GM12864 (cell line): ENCODE data around the gene DCLRE1C.
A peak's percentile ranks its signal among the peaks of the same experiment; 100 is the strongest.

Source experiments
- DNase-seq: peaks from one replicate; pipeline ENCODE4 v3.0.0-alpha.2; 2011; ENCODE audit warnings: low read depth
- H3K4me3 ChIP-seq: 2 replicates; pipeline ENCODE4 v1.5.1; 2011; ENCODE audit warnings: mild to moderate bottlenecking, low read depth, low read length, control low read depth
- CTCF ChIP-seq: IDR thresholded peaks from 2 replicates; pipeline ENCODE4 v1.5.1; 2011; ENCODE audit warnings: low read depth, mild to moderate bottlenecking, moderate library complexity, low read length, control low read depth, inconsistent platforms; ENCODE audit errors: missing control alignments

The DCLRE1C gene

GRCh38 chr10:14904864-14905263 lies 49.0 kb downstream of the DCLRE1C start:
- no peak overlapping the region for H3K4me3 ChIP-seq
- no peak for TF ChIP-seq CTCF
- DNase-seq: no peak

GRCh38 chr10:14904316-14904732 lies 49.6 kb downstream of the DCLRE1C start:
- no peak for DNase-seq
- H3K4me3 ChIP-seq: no peak overlapping the region
- peak; percentile 57 for TF ChIP-seq CTCF

GRCh38 chr10:14891151-14891550 lies 62.7 kb downstream of the DCLRE1C start:
- DNase-seq: no peak
- TF ChIP-seq CTCF: no peak
- no peak overlapping the region for H3K4me3 ChIP-seq

GRCh38 chr10:14889318-14889717 lies 64.6 kb downstream of the DCLRE1C start:
- no peak overlapping the region for H3K4me3 ChIP-seq
- no peak for DNase-seq
- TF ChIP-seq CTCF: peak; percentile 25

- TF ChIP-seq CTCF: no peak
- no peak overlapping the region for H3K4me3 ChIP-seq
- DNase-seq: no peak
Measured at GRCh38 chr10:14884082-14884481, 69.8 kb downstream of the DCLRE1C start.

GRCh38 chr10:14880229-14880628 lies 73.7 kb downstream of the DCLRE1C start:
- TF ChIP-seq CTCF: no peak
- no peak for DNase-seq

GRCh38 chr10:14879928-14880193 lies 74.0 kb downstream of the DCLRE1C start:
- H3K4me3 ChIP-seq: peak overlapping the region; percentile 80
- TF ChIP-seq CTCF: no peak
- no peak for DNase-seq

More at GRCh38 chr10:14880229-14880628, 73.7 kb downstream of the DCLRE1C start:
- H3K4me3 ChIP-seq: peak overlapping the region; percentile 80
